Keratinocyte (primary cell): ENCODE results near the gene BRINP3. TPM values are rescaled to one million over a fixed set of nuclear protein-coding genes. Genes with fewer than 3 reads are reported as not detected.

Source experiments
- DNase-seq: peaks from one replicate; pipeline ENCODE4 v3.0.0-alpha.2; 2011; ENCODE audit warnings: low read depth, missing footprints, low spot score
- FAIRE-seq: peaks from 2 replicates; lab custom pipeline; 2011; peaks lifted over from hg19 to GRCh38; lab: Jason Lieb, UNC
- H2AFZ ChIP-seq: 2 replicates; pipeline ENCODE4 v1.6.0; 2012; ENCODE audit warnings: low read length, control low read depth, inconsistent platforms; ENCODE audit not compliant: control insufficient read depth
- H3K27ac ChIP-seq: 2 replicates; pipeline ENCODE4 v1.5.1; 2011; ENCODE audit warnings: low read length; ENCODE audit not compliant: control insufficient read depth, insufficient read depth
- H3K27me3 ChIP-seq: 3 replicates; pipeline ENCODE4 v1.6.0; 2011; ENCODE audit warnings: low read length; ENCODE audit not compliant: control insufficient read depth, insufficient read depth; ENCODE audit errors: extremely low read depth
- H3K36me3 ChIP-seq, 2 experiments: 2 replicates in 1 of 2; 3 replicates in 1 of 2; pipeline ENCODE4 v1.5.1; 2011; ENCODE audit warnings: low read length in 2 of 2, mild to moderate bottlenecking in 1 of 2; ENCODE audit not compliant: control insufficient read depth in 2 of 2, insufficient read depth in 2 of 2; ENCODE audit errors: extremely low read depth in 1 of 2
- H3K4me1 ChIP-seq: 3 replicates; pipeline ENCODE4 v1.5.1; 2011; ENCODE audit warnings: low read length; ENCODE audit not compliant: control insufficient read depth, insufficient read depth; ENCODE audit errors: extremely low read depth
- H3K4me2 ChIP-seq: 3 replicates; pipeline ENCODE4 v1.6.0; 2011; ENCODE audit warnings: low read depth, low read length; ENCODE audit not compliant: control insufficient read depth, insufficient read depth; ENCODE audit errors: extremely low read depth
- H3K4me3 ChIP-seq, 3 experiments: fragments of 200-600 bp in 1 of 3; sonication (generic) in 1 of 3; 2 replicates in 2 of 3; 3 replicates in 1 of 3; pipeline ENCODE4 v1.5.1; 2011 to 2016; ENCODE audit warnings: low read length in 3 of 3, mild to moderate bottlenecking in 3 of 3, control low read depth in 2 of 3, inconsistent platforms in 1 of 3, low read depth in 1 of 3, mixed read lengths in 1 of 3, mixed run types in 1 of 3, moderate library complexity in 1 of 3; ENCODE audit not compliant: control insufficient read depth in 2 of 3, insufficient read depth in 2 of 3; ENCODE audit errors: extremely low read depth in 1 of 3
- H3K79me2 ChIP-seq: 2 replicates; pipeline ENCODE4 v1.6.0; 2012; ENCODE audit warnings: low read length; ENCODE audit not compliant: control insufficient read depth, insufficient read depth
- H3K9ac ChIP-seq: 3 replicates; pipeline ENCODE4 v1.6.0; 2011; ENCODE audit warnings: low read length; ENCODE audit not compliant: control insufficient read depth, insufficient read depth; ENCODE audit errors: extremely low read depth
- H3K9me1 ChIP-seq: 3 replicates; pipeline ENCODE4 v1.6.0; 2011; ENCODE audit warnings: low read length; ENCODE audit not compliant: control insufficient read depth, insufficient read depth; ENCODE audit errors: extremely low read depth
- H3K9me3 ChIP-seq: 2 replicates; pipeline ENCODE4 v1.5.1; 2012; ENCODE audit warnings: low read depth, low read length; ENCODE audit not compliant: control insufficient read depth
- H4K20me1 ChIP-seq: 3 replicates; pipeline ENCODE4 v1.6.0; 2011; ENCODE audit warnings: low read length; ENCODE audit not compliant: control insufficient read depth, insufficient read depth; ENCODE audit errors: extremely low read depth
- EZH2 ChIP-seq: IDR thresholded peaks from one replicate; pipeline ENCODE4 v1.6.1; 2012; ENCODE audit warnings: inconsistent platforms, mild to moderate bottlenecking, low read length, moderate library complexity
- dilution Hi-C: fragments of 300-500 bp; cut with MboI; formaldehyde crosslinking; loops from one replicate; pipeline ENCODE4 v1.7.0; 2020; ENCODE audit warnings: low sequenced_read_pairs; ENCODE audit not compliant: extremely low pct_ligation_motif_present
- polyA plus RNA-seq, 5 experiments: library from polyadenylated mRNA; depleted of rRNA in 3 of 5; stranded (reverse) in 3 of 5; stranded (forward) in 1 of 5; unstranded in 1 of 5; fragments of >200 nt; gene quantifications; 1 replicate in 1 of 5; 2 replicates in 3 of 5; 3 replicates in 1 of 5; pipeline versions ENCODE4 v1.2.1 to v1.2.3, GENCODE V29; 2011 to 2012; ENCODE audit warnings: missing spikeins in 2 of 5, low read depth in 1 of 5, low replicate concordance in 1 of 5
- TF ChIP-seq, protein P1 (sequence below), 3 experiments: IDR thresholded peaks in 1 of 3; conservative IDR thresholded peaks in 1 of 3; optimal IDR thresholded peaks in 1 of 3; 2 replicates in 2 of 3; 3 replicates in 1 of 3; pipeline versions ENCODE3 to v1.5.1; 2011; ENCODE audit warnings: low read length in 3 of 3, mild to moderate bottlenecking in 3 of 3, moderate library complexity in 2 of 3, control low read depth in 1 of 3, inconsistent platforms in 1 of 3; ENCODE audit not compliant: insufficient read depth in 2 of 3; ENCODE audit errors: extremely low read depth in 1 of 3

Gene BRINP3
- polyA plus RNA-seq, 1 donor (not counting 4 experiments of a cell fraction or from before 2014, with no cell fraction given) = not detected

GRCh38 chr1:190429932-190430331 lies 47.7 kb downstream of the BRINP3 start:
- dilution Hi-C loops = no loop called here
- Histone ChIP-seq H3K36me3 (no peaks in the 10 kb centered on the region), H3K27ac (no peak overlapping the region), H3K4me3 (no peak overlapping the region), H3K9me3 (no peaks in the 10 kb centered on the region), H3K9me1 (no peaks in the 10 kb centered on the region), H3K27me3 (no peaks in the 10 kb centered on the region), H2AFZ (no peak overlapping the region), H3K9ac (no peak overlapping the region), H3K4me1 (no peaks in the 10 kb centered on the region), H3K79me2 (no peaks in the 10 kb centered on the region), H3K4me2 (no peak overlapping the region), H4K20me1 (no peaks in the 10 kb centered on the region)
- TF ChIP-seq EZH2 = no peak
- TF ChIP-seq, protein P1, sequence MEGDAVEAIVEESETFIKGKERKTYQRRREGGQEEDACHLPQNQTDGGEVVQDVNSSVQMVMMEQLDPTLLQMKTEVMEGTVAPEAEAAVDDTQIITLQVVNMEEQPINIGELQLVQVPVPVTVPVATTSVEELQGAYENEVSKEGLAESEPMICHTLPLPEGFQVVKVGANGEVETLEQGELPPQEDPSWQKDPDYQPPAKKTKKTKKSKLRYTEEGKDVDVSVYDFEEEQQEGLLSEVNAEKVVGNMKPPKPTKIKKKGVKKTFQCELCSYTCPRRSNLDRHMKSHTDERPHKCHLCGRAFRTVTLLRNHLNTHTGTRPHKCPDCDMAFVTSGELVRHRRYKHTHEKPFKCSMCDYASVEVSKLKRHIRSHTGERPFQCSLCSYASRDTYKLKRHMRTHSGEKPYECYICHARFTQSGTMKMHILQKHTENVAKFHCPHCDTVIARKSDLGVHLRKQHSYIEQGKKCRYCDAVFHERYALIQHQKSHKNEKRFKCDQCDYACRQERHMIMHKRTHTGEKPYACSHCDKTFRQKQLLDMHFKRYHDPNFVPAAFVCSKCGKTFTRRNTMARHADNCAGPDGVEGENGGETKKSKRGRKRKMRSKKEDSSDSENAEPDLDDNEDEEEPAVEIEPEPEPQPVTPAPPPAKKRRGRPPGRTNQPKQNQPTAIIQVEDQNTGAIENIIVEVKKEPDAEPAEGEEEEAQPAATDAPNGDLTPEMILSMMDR (optimal IDR thresholded peaks at IDR 0.05 in 1 of 3, IDR thresholded peaks at IDR 0.05 in 1 of 3, conservative IDR thresholded peaks at IDR 0.05 in 1 of 3; ENCODE audit: extremely low read depth in 1 of 3, insufficient read depth in 2 of 3, low read length in 3 of 3) = no peak
- DNase-seq (no peak), FAIRE-seq (no peak)

GRCh38 chr1:190429141-190429540 lies 48.5 kb downstream of the BRINP3 start:
- no peaks in the 10 kb centered on the region for H3K36me3 ChIP-seq
- no peaks in the 10 kb centered on the region for H3K9me3 ChIP-seq
- H3K27me3 ChIP-seq = no peaks in the 10 kb centered on the region
- H2AFZ ChIP-seq = no peak overlapping the region
- H4K20me1 ChIP-seq = no peaks in the 10 kb centered on the region
- H3K27ac ChIP-seq = no peak overlapping the region
- H3K9me1 ChIP-seq = no peaks in the 10 kb centered on the region
- no peak overlapping the region for H3K9ac ChIP-seq
- DNase-seq (no peak), FAIRE-seq (no peak)
- no peaks in the 10 kb centered on the region for H3K79me2 ChIP-seq
- TF ChIP-seq, protein P1 (optimal IDR thresholded peaks at IDR 0.05 in 1 of 3, IDR thresholded peaks at IDR 0.05 in 1 of 3, conservative IDR thresholded peaks at IDR 0.05 in 1 of 3; ENCODE audit: extremely low read depth in 1 of 3, insufficient read depth in 2 of 3, low read length in 3 of 3) = no peak
- no peak for TF ChIP-seq EZH2
- no peak overlapping the region for H3K4me3 ChIP-seq
- no peak overlapping the region for H3K4me2 ChIP-seq
- no peaks in the 10 kb centered on the region for H3K4me1 ChIP-seq
- dilution Hi-C loops = no loop called here
